Mucosa of descending colon (tissue), 3 donors: Measurements from ENCODE around the gene HDAC6. TPM values are rescaled to one million over a fixed set of nuclear protein-coding genes. Genes with fewer than 3 reads are reported as not detected.

Source experiments
- ATAC-seq: fragments of 200-7000 bp; cut with Tn5 transposase; one replicate; pipeline ENCODE4 v1.9.1; 2020; ENCODE audit warnings: mild to moderate bottlenecking, moderate library complexity
- DNase-seq, 3 donors: peaks; one replicate each; pipeline ENCODE4 v3.0.0-alpha.2; 2020
- H3K36me3 ChIP-seq: fragments of 200-600 bp; one replicate; pipeline ENCODE4 v1.8.0; 2021; ENCODE audit warnings: low read depth, mild to moderate bottlenecking
- H3K4me1 ChIP-seq: fragments of 200-600 bp; one replicate; pipeline ENCODE4 v1.8.0; 2021; ENCODE audit warnings: low read depth, mild to moderate bottlenecking
- H3K4me3 ChIP-seq: fragments of 200-600 bp; one replicate; pipeline ENCODE4 v1.8.0; 2021; ENCODE audit warnings: mild to moderate bottlenecking
- H3K9me3 ChIP-seq: fragments of 200-600 bp; one replicate; pipeline ENCODE4 v1.8.0; 2021; ENCODE audit warnings: mild to moderate bottlenecking
- CTCF ChIP-seq: fragments of 200-600 bp; IDR thresholded peaks from one replicate; pipeline ENCODE4 v1.8.0; 2022; ENCODE audit warnings: antibody characterized with exemption, mild to moderate bottlenecking
- intact Hi-C, 2 donors: fragments of 100-400 bp; cut with DNase I in 1 of 2; cut with micrococcal nuclease in 1 of 2; formaldehyde crosslinking; loops; one replicate each; pipeline versions ENCODE4 v1.11.0 to v1.11.1; 2022; cut with DNase I, micrococcal nuclease
- total RNA-seq, 3 donors: library from RNA; stranded (reverse); fragmentation: NEBNext Ultra II Directional in 2 of 3; extraction: Animal tissue kit (Norgen Biotek cat#: 25700) in 2 of 3; gene quantifications; one replicate each; pipeline versions ENCODE4 v1.2.1 to v1.2.4, GENCODE V29; 2021 to 2023
- donor health status: DM: no; HTN: no; CAD: no; lungs with moderate emphysema.
- donor health status: DM: no; HTN: no; CAD: no.
- donor health status: DM: no; HTN: yes; CAD: no.

The HDAC6 gene
- total RNA-seq, 3 donors from 2014 or later: 83.2 to 111 (median 99.6) TPM

GRCh38 chrX:48769230-48769629 lies 32.6 kb upstream of the HDAC6 start:
- no peaks in the 10 kb centered on the region for H3K9me3 ChIP-seq
- no peaks in the 10 kb centered on the region for H3K4me1 ChIP-seq
- no peak for TF ChIP-seq CTCF
- DNase-seq: no peak
- no peak for ATAC-seq
- intact Hi-C loops: no loop called here
- H3K4me3 ChIP-seq: no peak overlapping the region
- no peaks in the 10 kb centered on the region for H3K36me3 ChIP-seq

- no peak for ATAC-seq
- no peaks in the 10 kb centered on the region for H3K4me1 ChIP-seq
- H3K9me3 ChIP-seq: no peaks in the 10 kb centered on the region
- TF ChIP-seq CTCF: no peak
- H3K4me3 ChIP-seq: no peak overlapping the region
- H3K36me3 ChIP-seq: no peaks in the 10 kb centered on the region
- intact Hi-C loops: no loop called here
- no peak for DNase-seq
Observed at GRCh38 chrX:48770296-48770695, 31.6 kb upstream of the HDAC6 start.

GRCh38 chrX:48772602-48773001 lies 29.3 kb upstream of the HDAC6 start:
- Histone ChIP-seq H3K9me3 (no peaks in the 10 kb centered on the region), H3K4me3 (no peak overlapping the region), H3K4me1 (no peaks in the 10 kb centered on the region), H3K36me3 (no peaks in the 10 kb centered on the region)
- intact Hi-C loops: no loop called here
- no peak for ATAC-seq
- no peak for TF ChIP-seq CTCF
- DNase-seq: no peak

- Histone ChIP-seq H3K4me3 (no peak overlapping the region), H3K4me1 (no peaks in the 10 kb centered on the region), H3K36me3 (no peaks in the 10 kb centered on the region), H3K9me3 (no peaks in the 10 kb centered on the region)
- intact Hi-C loops: no loop called here
- DNase-seq (no peak), ATAC-seq (no peak)
- TF ChIP-seq CTCF: no peak
Observed at GRCh38 chrX:48776818-48777439, 24.9 kb upstream of the HDAC6 start.

GRCh38 chrX:48779399-48779798 lies 22.5 kb upstream of the HDAC6 start:
- intact Hi-C loops: no loop called here
- Histone ChIP-seq H3K4me1 (no peaks in the 10 kb centered on the region), H3K9me3 (no peaks in the 10 kb centered on the region), H3K4me3 (no peak overlapping the region), H3K36me3 (no peaks in the 10 kb centered on the region)
- TF ChIP-seq CTCF: no peak
- DNase-seq (no peak), ATAC-seq (no peak)

GRCh38 chrX:48781705-48782104 lies 20.2 kb upstream of the HDAC6 start:
- Histone ChIP-seq H3K4me1 (no peaks in the 10 kb centered on the region), H3K4me3 (no peak overlapping the region), H3K9me3 (no peaks in the 10 kb centered on the region), H3K36me3 (no peaks in the 10 kb centered on the region)
- intact Hi-C loops: no loop called here
- no peak for TF ChIP-seq CTCF
- no peak for DNase-seq
- no peak for ATAC-seq
